GM12875 (cell line): ENCODE data around the gene MED27.

Experiments
- H3K4me3 ChIP-seq: one replicate; pipeline ENCODE4 v1.5.1; 2011; ENCODE audit warnings: low read depth, low read length, control low read depth
- TF ChIP-seq, protein P1 (sequence below): IDR thresholded peaks from 2 replicates; pipeline ENCODE4 v1.5.1; 2011; ENCODE audit warnings: low read depth, mild to moderate bottlenecking, control low read depth, inconsistent platforms, low read length, moderate library complexity, borderline replicate concordance; ENCODE audit not compliant: insufficient read depth

The MED27 gene

DNA sequence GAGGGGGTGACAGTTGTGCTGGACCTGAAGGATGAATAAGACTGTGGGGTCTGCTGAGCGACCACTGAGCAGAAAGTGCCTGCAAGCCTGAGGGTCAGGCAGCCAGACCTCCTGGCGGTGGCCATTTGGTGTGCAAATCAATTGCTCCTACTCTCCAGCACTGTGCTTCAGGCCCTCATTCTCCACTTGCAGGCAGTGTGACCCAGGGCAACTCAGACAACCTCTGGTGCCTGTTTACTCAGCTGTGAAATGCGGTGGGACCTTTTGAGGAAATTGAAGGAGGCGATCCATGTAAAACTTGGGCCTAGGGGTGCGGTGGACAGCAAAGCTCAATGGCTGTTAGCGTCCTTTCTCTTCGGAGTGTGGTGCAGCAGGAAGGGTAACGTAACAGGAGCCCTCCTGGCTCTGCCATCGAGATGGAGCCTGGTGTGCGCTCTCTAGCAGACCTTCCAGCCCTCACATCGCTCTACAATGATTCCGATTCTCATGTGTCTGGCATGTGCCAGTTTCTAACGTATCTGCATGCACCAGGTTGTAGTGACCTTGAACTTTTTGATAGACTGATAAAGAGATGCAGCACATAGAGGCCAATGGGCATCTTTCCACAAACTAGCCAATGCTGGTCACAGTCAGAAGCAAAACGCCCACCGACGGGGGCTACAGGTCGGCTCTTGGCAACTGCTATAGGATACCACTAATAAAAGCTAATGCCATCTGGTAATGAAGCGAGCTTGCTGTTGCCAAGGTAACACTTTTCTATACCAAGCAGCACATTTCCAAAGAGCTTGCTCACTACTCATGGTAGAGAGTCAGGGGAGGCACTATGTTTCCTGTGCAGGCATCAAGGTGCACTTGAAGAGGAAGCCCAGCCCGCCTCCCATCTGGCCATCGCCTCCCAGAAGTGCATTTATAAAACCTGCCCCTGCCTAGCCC is 180.1 kb downstream of the MED27 start:
- no peak overlapping the region for H3K4me3 ChIP-seq
- TF ChIP-seq, protein P1, sequence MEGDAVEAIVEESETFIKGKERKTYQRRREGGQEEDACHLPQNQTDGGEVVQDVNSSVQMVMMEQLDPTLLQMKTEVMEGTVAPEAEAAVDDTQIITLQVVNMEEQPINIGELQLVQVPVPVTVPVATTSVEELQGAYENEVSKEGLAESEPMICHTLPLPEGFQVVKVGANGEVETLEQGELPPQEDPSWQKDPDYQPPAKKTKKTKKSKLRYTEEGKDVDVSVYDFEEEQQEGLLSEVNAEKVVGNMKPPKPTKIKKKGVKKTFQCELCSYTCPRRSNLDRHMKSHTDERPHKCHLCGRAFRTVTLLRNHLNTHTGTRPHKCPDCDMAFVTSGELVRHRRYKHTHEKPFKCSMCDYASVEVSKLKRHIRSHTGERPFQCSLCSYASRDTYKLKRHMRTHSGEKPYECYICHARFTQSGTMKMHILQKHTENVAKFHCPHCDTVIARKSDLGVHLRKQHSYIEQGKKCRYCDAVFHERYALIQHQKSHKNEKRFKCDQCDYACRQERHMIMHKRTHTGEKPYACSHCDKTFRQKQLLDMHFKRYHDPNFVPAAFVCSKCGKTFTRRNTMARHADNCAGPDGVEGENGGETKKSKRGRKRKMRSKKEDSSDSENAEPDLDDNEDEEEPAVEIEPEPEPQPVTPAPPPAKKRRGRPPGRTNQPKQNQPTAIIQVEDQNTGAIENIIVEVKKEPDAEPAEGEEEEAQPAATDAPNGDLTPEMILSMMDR = no peak

DNA sequence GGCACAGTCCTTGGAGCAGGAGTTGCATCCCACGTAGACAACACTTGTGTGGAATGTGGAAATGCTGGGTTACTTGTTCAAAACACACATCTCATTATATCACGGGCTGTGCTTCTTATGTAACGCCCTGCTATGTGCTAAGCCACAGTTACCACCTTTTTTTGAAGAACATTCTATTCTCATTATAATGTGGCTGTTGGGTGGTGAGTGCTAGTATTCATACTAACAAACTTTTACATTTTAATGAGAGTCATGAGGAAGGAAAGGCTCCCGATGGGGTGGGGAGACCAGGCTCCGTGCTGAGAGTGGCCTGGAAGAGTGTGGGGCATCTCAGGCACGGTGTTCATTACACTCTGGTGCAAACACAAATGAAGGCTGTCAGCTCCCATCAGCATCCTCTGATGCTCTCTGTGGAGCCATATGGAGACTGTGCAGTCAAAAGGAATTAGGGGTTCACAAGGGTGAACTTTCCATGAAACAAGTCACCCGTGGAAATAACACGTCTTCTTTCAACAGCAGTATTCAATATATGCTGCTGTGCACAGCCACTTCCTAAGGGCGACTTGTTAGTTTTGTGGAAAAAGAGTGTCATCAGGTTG is 186.7 kb downstream of the MED27 start:
- H3K4me3 ChIP-seq = no peak overlapping the region
- TF ChIP-seq, protein P1 = no peak

DNA sequence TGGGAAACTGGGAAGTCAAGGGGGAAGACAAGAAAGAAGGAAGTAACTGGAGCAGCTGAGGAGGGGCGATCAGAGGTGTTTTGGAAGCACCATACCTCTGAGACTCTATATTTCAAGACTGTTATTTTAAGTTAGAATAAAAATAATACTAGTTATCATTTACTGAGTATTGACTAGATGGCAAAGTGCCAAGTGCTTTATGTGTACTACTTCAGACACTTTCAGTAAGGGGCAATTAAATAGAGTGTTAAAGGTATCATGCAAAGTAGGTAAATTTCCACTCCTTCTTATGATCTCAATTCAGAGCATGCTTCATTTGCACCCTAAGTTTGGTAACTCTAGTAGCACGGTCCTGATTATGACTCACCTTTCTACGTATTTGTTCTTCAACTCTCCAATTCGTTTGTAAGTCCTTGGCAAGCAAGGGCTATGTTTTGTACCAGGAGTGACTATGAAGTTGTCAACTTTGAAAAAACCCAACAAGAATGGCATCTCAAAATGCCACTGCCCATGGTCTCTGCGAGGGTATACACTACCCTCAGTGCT is 187.4 kb downstream of the MED27 start:
- no peak overlapping the region for H3K4me3 ChIP-seq

DNA sequence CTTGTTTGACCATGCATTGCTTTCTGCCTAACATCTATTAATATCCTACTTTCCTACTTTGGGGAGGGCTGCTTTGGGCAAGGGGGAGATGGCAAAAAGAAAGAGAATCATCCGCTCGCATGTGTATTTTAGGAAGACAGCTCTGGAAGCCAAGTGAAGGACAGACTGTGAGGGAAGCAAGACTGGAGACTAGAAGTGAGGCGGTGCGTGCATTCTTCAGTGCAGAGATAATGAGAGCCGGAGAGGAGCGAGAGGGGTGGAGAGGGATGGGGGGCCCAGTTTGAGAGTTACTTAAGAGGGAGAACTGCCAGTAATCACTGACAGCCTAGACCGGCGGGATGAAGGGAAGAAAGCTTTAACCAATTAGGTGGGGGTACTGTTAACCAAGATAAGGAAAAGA is 188.1 kb downstream of the MED27 start:
- TF ChIP-seq, protein P1 = no peak
- H3K4me3 ChIP-seq = no peak overlapping the region

More for the DNA sequence above, 187.4 kb downstream of the MED27 start:
- TF ChIP-seq, protein P1 = no peak

DNA sequence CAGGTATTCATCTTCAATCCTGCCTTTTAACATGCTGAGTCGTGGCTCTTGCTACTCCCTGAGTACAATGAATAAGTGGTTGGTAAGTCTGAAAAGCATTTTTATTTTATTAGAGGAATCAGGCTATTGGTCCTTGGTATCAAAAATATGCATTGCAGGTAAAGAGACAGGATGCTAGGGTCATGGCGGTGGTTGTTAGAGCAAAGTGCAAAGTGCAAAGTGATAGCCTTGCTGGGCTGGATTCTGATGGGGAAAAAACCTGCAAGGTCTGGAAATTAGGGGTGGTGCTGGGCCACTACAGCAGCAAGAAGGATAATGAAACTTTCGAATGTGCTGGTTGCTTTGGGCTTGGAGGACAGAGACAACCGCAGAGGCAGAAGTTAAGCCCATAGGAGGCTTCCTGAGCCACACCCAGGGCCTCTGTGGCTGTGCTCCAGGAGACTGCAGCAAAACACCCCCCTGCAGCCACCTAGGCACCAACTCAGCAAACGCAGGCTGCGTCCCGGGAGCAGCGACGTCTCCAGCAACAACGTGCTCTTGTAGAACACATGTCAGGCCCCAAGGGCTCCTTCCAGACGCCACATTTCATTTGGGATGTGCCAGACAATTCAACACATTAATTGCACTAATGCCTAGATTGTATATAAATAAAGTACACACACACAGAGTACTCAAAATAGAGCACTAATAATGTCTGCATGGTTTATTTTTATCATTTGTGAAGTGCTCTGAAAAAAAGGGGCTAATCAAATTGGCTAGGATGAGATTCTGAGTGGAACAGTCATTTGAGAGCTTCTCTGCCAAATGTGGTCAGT is 190.0 kb downstream of the MED27 start:
- H3K4me3 ChIP-seq = no peak overlapping the region
- TF ChIP-seq, protein P1 = no peak

DNA sequence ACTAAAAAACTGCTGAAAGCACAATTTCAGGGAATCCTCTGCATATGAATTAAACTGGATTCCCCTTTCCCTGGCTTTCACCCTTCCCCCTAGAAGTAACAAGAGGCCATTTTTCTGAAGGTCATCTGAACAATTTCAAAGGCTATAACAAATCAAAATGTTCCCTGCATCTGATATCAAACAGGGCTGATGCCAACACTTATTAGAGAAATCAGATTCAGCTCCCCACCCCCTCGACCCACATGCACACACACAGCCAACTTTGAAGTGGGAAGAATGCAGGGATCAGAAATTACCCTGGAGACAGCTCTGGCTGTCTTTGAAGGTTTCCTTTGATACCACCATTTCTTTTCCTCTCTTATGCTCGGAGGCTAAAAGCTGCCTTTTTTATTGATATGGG is 190.7 kb downstream of the MED27 start:
- no peak overlapping the region for H3K4me3 ChIP-seq
- TF ChIP-seq, protein P1 = no peak
